ENCODE results near the gene OPCML. TPM values are rescaled to one million over a fixed set of nuclear protein-coding genes. Genes with fewer than 3 reads are reported as not detected.
A peak's percentile ranks its signal among the peaks of the same experiment; 100 is the strongest.

OPCML gene
- total RNA-seq, 1 experiment from 2014 or later: 0.94 TPM

DNA sequence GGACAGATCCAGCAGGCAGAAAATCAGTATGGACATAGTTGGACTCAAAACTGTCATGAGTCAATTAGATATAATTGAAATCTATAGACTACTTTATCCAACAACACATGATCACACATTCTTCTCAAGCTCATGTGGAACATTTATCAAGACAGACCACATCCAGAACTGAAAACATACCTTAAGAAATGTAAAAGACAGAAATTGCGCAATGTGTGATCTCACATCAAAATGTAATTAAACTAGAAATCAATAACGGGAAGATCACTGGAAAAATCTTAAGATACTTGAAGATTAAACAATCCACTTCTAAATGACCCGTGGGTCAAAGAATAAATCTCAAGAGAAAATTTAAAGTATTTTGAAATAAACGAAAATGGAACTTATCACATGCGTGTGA is 435.3 kb downstream of the OPCML start:
- Histone ChIP-seq H2BK12ac (ENCODE audit: insufficient read length, low read depth, low read length) (no peak overlapping the region), H4K5ac (ENCODE audit: insufficient read length, low read depth, low read length) (no peak overlapping the region), H2AFZ (ENCODE audit: low read length) (no peak overlapping the region), H2AK5ac (ENCODE audit: insufficient read length, low read length) (no peak overlapping the region), H3K4ac (ENCODE audit: low read depth, low read length) (no peak overlapping the region), H2BK15ac (ENCODE audit: low read depth, low read length) (no peak overlapping the region), H2BK120ac (ENCODE audit: low read depth, low read length, poor library complexity, severe bottlenecking) (no peak overlapping the region), H3K23ac (ENCODE audit: insufficient read length, low read depth, low read length) (no peak overlapping the region), H4K91ac (ENCODE audit: insufficient read length, low read depth, low read length) (no peak overlapping the region), H3K79me2 (ENCODE audit: insufficient read depth, low read length) (no peaks in the 10 kb centered on the region), H2BK5ac (ENCODE audit: insufficient read length, low read length) (no peak overlapping the region), H3K27ac (ENCODE audit: insufficient read length, low read depth, low read length) (no peak overlapping the region), H3K18ac (ENCODE audit: insufficient read length, low read depth, low read length) (no peak overlapping the region), H2BK20ac (ENCODE audit: low read depth, low read length, poor library complexity, severe bottlenecking) (no peak overlapping the region), H3K14ac (ENCODE audit: insufficient read depth, low read length) (no peak overlapping the region), H3K4me1 (ENCODE audit: insufficient read depth, low read length) (no peaks in the 10 kb centered on the region), H3K9ac (ENCODE audit: extremely low read depth, insufficient read length, low read length) (no peak overlapping the region), H3K4me2 (ENCODE audit: insufficient read depth, insufficient read length, low read length) (no peak overlapping the region), H4K20me1 (ENCODE audit: control insufficient read depth, insufficient read depth, insufficient read length) (no peaks in the 10 kb centered on the region), H4K8ac (replicated peaks; ENCODE audit: insufficient read length, low read depth, low read length) (no peak overlapping the region), H3K56ac (ENCODE audit: insufficient read length, low read depth, low read length) (no peak overlapping the region), H3K79me1 (ENCODE audit: insufficient read depth, low read depth, low read length, poor library complexity, severe bottlenecking) (no peaks in the 10 kb centered on the region), H3K27me3 (ENCODE audit: insufficient read depth, low read length) (no peaks in the 10 kb centered on the region), H3K9me3 (ENCODE audit: control insufficient read depth, low read depth, low read length) (no peaks in the 10 kb centered on the region), H3K23me2 (ENCODE audit: insufficient read length, low read depth, low read length, poor library complexity, severe bottlenecking) (no peaks in the 10 kb centered on the region), H3T11ph (ENCODE audit: low read length) (no peak overlapping the region)
- no peak for TF ChIP-seq CTCF (conservative IDR thresholded peaks at IDR 0.05)
- peaks cover 26 to 30% of the 10 kb centered on the region in 2 experiments for H3K4me1 Mint-ChIP-seq
- peaks cover 7 to 29% of the 10 kb centered on the region in 2 experiments for H3K9me3 Mint-ChIP-seq
- H3K4me3 Mint-ChIP-seq: no peak overlapping the region
- no CpG with 5 or more reads among the region's 5 CpGs for WGBS (ENCODE audit: extremely low coverage, insufficient read length, low lambda C conversion rate)
- H3K36me3 Mint-ChIP-seq (ENCODE audit: insufficient read depth in 1 of 3, low read depth in 3 of 3): peaks cover 8 to 42% (median 11%) of the 10 kb centered on the region in 3 experiments
- H3K27ac Mint-ChIP-seq: peak overlapping the region in 1 of 3 experiments; percentile 50; a peak in 1 of 7 replicates
- DNase-seq: no peak
- H3K27me3 Mint-ChIP-seq (ENCODE audit: low read depth): no peaks in the 10 kb centered on the region

All from H9 (cell line).